Brain pericyte (primary cell): ENCODE data around the gene SPRR2F.
"Not testable (repeated sequence)": the region's sequence is repeated elsewhere in the genome, so short reads cannot be mapped to it uniquely, and the experiment has no call there.

Experiments used
- DNase-seq: peaks from one replicate; pipeline ENCODE4 v3.0.0-alpha.2; 2012; ENCODE audit warnings: low read depth, low spot score

Gene SPRR2F, protein sequence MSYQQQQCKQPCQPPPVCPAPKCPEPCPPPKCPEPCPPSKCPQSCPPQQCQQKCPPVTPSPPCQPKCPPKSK

GRCh38 chr1:153113416-153113815 is at the start of gene SPRR2F:
SPRR2F (minus strand) TSS chr1:153113516; CDS start chr1:153112733, 783 bp downstream.
- no peak for DNase-seq

GRCh38 chr1:153155541-153155940 is 42.2 kb upstream of the SPRR2F start:
- no peak for DNase-seq

DNA sequence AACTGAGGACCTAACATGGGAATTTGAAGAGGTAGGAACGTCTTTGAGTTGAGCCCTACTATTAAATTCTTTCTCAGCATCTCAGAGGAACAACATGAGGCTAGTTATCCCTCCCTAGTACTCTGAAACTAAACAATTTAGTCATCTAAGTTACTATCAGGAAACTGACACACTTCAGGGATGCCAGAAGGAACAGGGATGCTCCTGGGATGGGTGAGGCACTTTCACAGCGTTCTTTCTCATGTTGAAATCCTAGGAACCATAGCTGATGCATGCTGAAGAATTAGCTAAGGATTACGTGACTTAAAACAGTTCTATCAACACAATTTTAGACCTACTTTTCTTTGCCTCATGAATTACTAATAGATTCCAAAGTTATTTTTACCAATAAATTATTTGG is 39.2 kb upstream of the SPRR2F start:
- no peak for DNase-seq

GRCh38 chr1:153150846-153151245 is 37.5 kb upstream of the SPRR2F start, which contains the start of gene SPRR2G:
SPRR2G (minus strand) TSS chr1:153150890; CDS start chr1:153150110, 780 bp downstream.
- no peak for DNase-seq

- DNase-seq: no peak
Observed at GRCh38 chr1:153141377-153141776, 28.1 kb upstream of the SPRR2F start.

DNA sequence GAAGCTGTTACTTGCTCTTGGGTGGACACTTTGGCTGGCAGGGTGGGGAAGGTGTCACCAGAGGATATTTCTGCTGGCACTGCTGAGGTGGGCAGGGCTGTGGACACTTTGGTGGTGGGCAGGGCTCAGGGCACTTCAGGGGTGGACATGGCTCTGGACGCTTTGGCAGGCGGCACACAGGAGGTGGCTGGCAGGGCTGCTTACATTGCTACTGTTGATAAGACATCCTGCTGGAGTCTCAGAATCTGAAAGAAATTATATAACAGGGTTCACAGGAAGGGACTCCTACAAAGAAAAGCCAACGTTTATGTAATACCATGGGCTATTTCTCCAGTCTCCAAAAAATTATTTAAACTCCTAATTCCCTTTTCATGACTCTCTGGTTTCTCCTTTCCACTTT is 27.2 kb upstream of the SPRR2F start:
- no peak for DNase-seq

DNA sequence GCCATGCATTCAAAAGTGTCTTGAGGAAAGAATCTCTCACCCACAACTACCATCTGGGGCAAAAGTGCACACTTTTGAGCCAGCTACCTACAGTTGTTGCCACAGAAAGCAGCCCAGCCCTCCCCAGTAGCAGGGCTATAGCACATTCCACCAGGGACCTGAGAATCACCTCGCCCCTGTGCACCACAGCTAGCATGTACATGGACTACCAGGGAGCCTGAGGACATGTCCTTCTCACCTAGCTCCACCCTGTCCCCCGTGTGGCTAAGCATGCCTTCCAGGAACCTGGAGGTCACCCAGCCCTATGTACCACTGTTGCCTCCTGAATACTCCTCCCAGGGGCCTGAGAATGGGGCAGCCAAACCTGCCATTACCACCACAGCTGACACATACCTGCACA is 20.4 kb upstream of the SPRR2F start:
- DNase-seq: no peak

DNA sequence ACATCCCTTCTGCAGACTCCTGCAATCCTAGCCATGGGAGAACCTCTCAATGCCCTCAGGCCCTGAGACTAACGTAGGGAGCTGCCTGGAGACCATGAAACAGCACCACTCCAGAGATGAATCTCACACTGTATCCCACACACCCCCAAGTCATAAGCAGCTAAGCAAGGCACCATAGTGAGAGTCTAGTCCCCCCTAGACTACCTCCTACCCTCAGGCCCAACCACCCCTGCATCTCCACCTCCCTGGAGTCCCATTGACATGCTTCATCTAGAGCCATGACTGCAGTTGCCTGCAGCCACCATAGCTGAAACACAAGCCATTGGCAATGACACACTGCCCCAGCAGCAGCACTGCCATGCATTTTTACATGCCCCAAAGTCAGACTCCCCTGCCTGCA is 20.0 kb upstream of the SPRR2F start:
- DNase-seq: no peak

DNA sequence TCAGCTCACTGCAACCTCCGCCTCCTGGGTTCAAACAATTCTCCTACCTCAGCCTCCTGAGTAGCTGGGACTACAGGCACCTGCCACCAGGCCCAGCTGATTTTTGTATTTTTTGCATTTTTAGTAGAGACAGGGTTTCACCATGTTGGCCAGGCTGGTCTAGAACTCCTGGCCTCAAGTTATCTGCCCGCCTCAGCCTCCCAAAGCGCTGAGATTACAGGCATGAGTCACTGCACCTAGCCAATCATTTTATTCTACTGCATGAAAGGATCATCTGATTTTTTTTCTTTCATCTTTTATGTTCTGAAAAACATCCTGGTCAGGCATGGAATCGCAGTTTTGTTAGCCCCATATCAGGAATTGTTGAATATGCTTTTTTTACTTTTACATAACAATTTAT is 15.4 kb upstream of the SPRR2F start:
- DNase-seq: not testable (repeated sequence)

DNA sequence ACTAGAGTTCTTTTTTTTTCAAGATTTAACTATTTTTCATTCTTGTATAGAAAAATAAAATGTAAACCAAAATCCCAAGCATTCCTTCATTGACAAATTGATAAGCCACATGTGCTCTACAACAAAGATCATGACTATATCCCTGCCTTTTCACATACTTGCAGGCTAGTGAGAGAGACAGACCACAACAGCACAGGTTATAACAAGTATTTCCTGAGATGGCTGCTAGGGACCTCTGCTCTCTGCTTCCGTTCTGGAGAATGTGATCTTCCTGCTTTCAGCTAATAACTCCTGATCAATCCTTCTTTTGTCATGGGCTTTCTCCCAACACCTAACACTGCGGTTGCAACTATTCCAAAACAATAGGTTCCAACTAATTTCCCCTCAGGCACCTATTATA is 14.0 kb upstream of the SPRR2F start:
- no peak for DNase-seq

DNA sequence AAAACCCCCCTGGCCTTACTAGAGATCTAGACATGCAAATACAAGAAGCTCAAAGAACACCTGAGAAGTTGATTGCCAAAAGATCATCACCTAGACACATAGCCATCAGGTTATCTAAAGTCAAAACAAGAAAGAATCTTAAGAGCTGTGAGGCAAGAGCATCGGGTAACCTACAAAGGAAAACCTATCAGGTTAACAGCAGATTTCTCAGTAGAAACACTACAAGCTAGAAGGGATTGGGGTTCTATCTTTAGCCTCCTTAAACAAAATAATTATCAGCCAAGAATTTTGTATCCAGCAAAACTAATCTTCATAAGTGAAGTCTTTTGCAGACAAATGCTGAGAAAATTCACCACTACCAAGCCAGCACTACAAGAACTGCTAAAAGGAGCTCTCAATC is 12.2 kb upstream of the SPRR2F start:
- DNase-seq: no peak

DNA sequence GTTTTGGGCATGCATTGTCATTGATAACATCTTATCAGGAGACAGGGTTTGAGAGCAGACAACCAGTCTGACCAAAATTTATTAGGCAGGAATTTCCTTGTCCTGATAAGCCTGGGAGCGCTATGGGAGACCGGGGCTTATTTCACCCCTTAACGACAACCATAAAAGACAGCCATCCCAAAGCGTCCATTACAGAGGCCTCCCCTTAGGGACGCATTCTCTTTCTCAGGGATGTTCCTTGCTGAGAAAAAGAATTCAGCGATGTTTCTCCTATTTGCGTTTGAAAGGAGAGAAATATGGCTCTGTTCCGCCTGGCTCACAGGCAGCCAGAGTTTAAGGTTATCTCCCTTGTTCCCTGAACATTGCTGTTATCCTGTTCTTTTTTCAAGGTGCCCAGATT is 10.5 kb upstream of the SPRR2F start:
- DNase-seq: not testable (repeated sequence)

DNA sequence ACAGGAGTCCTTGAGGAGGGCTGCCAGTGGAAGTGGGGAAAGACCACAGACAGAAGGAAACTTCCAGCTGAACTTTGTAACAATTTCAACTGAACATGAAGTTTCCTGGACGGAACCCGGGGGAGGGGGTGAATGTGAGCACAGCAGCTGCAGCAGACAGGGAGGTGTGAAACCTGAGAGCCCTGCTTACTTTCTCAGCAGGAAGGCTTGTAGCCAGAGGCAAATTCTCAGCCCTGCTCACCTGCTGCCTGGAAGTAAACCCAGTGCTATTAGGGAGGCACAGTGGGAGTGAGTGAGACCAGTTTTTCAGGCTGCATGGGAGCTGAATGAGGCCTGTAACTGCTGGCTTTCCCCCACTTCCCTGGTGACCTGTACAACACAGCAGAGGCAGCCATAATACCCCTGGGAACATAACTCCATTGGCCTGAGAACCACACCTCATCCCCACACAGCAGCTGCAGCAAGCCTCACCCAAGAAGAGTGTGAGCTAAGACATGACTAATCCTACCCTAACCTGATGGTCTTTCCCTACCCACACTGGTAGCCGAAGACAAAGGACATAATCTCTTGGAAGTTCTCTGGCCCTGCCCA is 9.6 kb upstream of the SPRR2F start:
- DNase-seq: no peak

DNA sequence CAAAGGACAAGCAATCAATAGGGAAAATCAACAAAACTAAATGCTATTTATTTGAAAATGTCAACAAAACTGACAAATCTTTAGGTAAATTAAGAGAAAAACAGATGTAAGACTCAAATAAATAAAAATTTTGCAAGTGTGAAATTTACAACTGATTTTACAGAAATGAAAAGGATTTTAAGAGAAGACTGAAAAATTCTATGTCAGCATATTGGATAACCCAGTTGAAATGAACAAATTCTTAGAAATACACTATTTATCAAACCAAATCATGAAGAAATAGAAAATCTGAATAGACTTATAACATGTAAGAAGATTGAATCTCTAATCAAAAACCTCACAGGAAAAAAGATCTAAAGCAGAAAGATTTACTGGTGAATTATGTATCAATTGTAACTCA is 7.6 kb upstream of the SPRR2F start:
- DNase-seq: no peak

DNA sequence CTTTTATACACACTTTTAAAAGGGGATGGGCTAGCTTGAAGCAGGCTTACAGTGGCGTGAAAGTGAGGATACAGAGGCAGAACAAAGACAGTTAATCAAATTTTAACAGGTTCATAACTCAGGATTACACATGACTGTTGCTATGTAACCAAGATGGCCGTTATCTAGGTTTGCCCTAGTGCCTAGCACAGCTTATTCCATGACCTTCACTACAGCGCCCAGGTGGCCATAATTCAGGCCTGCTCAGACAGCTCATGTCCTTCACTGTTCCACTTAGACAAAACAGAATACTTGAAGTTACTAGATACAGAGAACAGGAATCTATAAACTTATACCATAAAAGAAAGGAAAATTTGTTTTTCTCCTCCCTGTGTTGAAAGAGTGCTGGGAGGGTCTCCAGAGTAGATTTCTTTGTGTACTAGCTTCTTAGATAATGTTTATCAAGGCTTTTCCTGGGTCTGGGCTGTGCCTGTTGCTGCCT is 6.2 kb upstream of the SPRR2F start:
- DNase-seq: no peak

DNA sequence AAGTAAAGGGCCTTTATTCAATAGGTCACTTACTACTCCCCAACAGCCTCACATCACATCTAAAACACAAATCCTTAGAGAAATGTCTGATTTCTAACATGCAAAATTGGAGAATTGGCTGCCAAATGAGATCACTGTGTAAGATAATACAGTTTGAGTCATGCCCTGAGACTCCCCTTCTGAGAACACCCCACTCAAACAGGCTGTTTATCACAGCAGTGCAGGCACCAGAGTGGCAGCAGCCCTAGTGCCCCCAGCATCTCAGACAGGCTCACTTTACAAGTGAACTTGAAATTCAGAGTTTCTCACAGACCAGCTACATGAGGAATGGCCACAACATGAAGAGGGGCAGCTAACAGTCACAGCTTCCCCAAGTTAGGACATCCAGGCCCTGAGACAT is 1.9 kb upstream of the SPRR2F start:
- DNase-seq: not testable (repeated sequence)

- not testable (repeated sequence) for DNase-seq
Observed at GRCh38 chr1:153112454-153112853, 862 bp downstream of the SPRR2F start.

DNA sequence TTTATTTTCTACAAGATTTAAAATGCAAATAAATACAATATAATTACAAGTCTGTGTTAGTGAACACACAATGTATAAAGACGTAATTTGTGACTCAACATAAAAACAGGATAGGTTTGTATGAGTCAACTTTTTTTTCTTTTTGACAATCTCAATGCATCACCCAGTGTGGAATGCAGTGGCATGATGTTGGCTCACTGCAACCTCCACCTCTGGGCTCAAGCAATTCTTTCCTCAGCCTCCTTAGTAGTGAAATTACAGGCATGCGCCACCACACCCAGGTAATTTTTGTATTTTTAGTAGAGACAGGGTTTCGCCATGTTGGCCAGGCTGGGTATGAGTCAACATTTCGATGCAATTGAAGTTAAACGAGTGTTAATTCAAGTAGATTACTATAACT is 13.1 kb downstream of the SPRR2F start:
- no peak for DNase-seq

DNA sequence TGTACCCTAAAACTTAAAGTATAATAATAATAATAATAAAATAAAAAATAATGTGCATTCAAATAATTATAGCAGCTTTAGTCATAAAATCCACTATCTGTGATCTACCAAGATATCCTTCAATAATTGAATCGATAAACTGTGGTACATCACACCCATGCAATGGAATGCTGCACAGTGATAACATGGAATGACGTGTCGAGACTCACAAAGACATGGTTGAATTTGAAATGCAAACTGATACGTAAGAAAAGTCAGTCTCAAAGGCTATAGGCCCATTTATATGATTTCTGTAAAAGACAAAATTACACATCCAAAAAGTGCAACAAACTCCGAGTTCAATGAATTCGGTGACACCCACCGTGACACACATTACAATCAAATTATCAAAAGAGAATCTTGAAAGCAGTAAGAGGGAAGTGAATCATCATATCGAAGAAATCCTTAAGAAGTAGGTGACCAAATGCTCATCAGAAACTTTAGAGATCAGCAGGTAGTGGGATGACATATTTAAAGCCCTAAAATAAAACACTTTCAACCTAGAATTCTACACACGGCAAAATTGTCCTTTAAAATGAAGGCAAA is 13.8 kb downstream of the SPRR2F start:
- DNase-seq: no peak

DNA sequence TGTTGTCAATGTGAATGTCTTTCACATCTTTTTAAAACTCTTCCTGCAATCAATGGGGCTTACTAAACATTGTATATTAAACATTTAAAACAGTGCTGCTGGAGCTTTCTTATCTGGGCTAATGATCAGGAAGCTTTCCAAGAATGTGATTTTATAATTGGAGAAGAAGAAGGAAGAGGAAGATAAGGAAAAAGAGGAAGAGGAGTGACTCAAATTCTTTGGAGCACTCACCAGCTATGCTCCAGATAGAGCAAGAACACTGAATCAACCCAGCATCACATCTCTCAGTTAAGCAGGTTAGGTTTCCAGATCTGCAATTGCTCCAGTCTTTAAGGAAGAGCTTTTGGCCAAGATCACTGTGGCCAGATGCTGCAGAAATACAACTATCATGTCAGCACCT is 17.6 kb downstream of the SPRR2F start:
- no peak for DNase-seq

DNA sequence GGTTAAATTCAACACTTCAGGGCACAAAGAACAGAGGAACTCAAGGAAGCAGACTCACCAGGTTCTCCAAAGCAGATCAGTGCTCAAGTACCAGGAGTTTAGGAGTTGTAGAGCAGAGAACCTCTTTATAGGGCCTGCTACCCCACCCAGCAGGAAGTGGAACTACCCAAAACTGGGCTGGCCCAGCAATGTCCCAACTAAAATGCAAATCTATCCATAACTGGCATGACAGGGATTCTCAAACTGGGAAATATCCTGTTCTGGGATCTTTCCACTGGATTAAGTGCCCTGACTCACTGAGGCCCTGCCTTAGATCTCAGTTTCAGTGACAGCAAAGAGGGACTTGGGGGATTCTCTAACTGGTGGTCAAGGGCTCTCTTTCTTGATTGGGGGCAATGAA is 18.9 kb downstream of the SPRR2F start, which contains the start of gene SPRR2E:
Gene SPRR2E (minus strand): TSS at position 101 of the 400 bp plus-strand sequence. CDS start 775 bp downstream, outside the sequence.
- no peak for DNase-seq

DNA sequence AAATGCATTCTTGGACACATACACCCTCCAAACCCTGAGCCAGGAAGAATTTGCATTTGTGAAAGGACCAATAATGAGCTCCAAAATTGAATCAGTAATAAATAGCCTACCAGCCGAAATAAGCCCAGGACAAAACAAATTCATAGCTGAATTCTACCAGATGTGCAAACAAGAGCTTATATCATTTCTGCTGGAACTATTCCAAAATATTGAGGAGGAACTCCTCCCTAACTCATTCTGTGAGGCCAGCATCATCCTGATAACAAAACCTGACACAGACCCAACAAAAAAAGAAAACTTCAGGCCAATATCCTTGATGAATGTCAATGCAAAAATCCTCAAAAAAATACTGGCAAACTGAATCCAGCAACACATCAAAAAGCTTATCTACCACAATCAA is 25.7 kb downstream of the SPRR2F start:
- no peak for DNase-seq

DNA sequence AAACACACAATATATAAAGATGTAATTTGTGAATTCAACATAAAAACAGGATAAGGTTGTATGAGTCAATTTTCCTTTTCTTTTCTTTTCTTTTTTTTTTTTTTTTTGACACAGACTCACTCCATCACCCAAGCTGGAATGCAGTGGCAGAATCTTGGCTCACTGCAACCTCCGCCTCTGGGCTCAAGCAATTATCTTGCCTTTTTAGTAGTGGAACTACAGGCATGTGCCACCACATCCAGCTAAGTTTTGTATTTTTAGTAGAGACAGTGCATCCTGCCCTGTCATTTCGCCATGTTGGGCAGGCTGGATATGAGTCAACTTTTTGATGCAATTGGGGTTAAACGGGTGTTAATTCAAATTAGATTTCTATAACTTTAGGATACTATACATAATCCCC is 31.6 kb downstream of the SPRR2F start:
- no peak for DNase-seq
